Astrocyte (in vitro differentiated cells and primary cell): ENCODE measurements around the gene GLB1L2.

Experiments used
- CTCF ChIP-seq: IDR thresholded peaks from 2 replicates; pipeline ENCODE4 v1.5.1; 2011; ENCODE audit warnings: low read depth, mild to moderate bottlenecking, inconsistent platforms, low read length, moderate library complexity; ENCODE audit not compliant: insufficient read depth
- EZH2 ChIP-seq: IDR thresholded peaks from 2 replicates; pipeline ENCODE4 v1.6.1; 2012; ENCODE audit warnings: mild to moderate bottlenecking, low read length, inconsistent platforms; ENCODE audit not compliant: insufficient read depth

GRCh38 chr11:134355136-134355535 is 23.3 kb downstream of the GLB1L2 start:
- TF ChIP-seq CTCF (no peak), EZH2 (no peak)
